GM12865 (cell line): ENCODE results near the gene NTRK1.

Experiments
- DNase-seq: peaks from one replicate; pipeline ENCODE4 v3.0.0; 2010; ENCODE audit warnings: low read depth
- H3K4me3 ChIP-seq: 2 replicates; pipeline ENCODE4 v1.5.1; 2011; ENCODE audit warnings: mild to moderate bottlenecking, low read depth, low read length, control low read depth
- TF ChIP-seq, protein P1 (sequence below): IDR thresholded peaks from 2 replicates; pipeline ENCODE4 v1.5.1; 2011; ENCODE audit warnings: low read length, control low read depth, low read depth, inconsistent platforms; ENCODE audit not compliant: insufficient read depth; ENCODE audit errors: missing control alignments

NTRK1 gene

DNA sequence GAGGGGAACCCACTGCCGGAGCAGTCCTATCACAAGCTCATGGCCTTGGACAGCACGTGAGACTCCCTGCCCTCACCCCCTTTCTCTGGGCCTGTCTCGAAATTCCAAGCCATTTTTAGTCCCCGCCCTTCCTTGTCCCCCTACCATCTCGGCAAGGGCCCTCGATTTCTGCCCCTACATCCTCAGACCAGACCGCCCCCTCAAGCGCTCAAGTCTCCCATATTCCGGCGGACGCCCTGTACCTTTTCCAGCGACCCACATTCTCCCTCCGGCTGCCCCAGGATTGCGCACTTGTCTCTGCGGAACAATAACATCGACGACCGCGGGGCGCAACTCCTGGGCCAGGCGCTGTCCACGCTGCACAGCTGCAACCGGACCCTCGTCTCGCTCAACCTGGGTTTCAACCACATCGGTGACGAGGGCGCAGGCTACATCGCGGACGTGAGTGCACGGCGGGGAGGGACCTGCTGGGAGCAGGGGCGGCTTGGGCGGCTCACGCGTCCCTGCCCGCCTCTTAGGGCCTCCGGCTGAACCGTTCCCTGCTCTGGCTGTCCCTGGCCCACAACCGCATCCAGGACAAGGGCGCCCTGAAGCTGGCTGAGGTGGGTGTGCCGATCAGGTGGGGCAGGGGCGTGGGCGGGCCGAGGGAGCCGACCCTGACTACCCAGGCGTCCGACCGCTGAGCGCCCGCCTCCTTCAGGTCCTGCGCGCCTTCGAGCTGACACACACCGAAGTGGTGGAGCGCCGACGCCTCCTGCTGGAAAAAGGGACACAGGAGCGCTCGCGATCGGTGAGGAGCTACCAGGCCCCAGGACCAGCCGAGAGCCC lies 66.8 kb downstream of the NTRK1 start:
- H3K4me3 ChIP-seq = no peak overlapping the region
- DNase-seq = peak; percentile 68
- TF ChIP-seq, protein P1, sequence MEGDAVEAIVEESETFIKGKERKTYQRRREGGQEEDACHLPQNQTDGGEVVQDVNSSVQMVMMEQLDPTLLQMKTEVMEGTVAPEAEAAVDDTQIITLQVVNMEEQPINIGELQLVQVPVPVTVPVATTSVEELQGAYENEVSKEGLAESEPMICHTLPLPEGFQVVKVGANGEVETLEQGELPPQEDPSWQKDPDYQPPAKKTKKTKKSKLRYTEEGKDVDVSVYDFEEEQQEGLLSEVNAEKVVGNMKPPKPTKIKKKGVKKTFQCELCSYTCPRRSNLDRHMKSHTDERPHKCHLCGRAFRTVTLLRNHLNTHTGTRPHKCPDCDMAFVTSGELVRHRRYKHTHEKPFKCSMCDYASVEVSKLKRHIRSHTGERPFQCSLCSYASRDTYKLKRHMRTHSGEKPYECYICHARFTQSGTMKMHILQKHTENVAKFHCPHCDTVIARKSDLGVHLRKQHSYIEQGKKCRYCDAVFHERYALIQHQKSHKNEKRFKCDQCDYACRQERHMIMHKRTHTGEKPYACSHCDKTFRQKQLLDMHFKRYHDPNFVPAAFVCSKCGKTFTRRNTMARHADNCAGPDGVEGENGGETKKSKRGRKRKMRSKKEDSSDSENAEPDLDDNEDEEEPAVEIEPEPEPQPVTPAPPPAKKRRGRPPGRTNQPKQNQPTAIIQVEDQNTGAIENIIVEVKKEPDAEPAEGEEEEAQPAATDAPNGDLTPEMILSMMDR = peak; percentile 72

DNA sequence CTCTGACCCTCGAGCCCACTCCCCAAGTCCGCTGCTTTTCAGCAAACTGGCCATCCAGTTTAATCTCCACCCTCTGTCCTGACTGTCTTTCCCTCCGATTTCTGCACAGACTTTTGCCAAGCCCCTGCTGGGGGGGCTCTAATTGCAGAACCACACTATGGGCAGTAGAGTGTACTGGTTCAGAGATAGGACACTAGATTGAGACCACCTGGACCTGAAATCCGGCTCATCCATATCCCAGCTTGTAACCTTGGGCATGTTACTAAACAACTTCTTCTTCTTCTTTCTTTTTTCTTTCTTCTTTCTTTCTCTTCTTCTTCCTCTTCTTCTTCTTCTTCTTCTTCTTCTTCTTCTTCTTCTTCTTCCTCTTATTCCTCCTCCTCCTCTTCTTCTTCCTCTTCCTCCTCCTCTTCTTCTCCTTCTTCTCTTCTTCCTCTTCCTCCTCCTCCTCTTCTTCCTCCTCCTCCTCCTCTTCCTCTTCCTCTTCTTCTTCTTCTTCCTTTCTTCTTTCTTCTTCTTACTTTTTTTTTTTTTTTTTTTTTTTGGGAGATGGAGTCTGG lies 67.5 kb downstream of the NTRK1 start:
- no peak overlapping the region for H3K4me3 ChIP-seq
- no peak for DNase-seq
- TF ChIP-seq, protein P1 = no peak

DNA sequence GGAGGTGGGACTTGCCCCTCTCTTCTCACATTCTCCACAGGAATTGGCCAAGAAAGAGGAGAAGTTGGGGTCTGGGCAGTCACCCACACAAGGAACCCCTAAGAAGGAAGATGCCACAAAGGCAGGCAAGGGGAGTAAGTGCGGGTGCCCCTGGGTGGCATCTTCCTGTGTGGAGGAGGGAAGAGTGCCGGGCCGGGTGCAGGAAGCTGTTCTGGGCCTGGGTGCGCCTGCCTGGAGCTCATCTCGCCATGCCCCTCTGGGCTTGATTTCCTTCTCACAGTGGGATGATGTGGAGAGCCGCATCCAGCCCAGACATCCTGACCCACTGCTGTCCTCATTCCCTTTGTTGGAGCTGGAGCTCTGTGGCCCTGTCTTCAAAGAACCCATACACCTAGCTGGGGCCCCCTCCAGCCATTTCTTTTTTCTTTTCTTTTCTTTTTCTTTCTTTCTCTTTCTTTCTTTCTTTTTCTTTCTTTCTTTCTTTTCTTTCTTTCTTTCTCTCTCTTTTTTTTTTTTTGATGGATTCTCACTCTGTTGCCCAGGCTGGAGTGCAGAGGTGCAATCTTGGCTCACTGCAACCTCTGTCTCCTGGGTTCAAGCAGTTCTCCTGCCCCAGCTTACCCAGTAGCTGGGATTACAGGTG lies 69.1 kb downstream of the NTRK1 start:
- no peak overlapping the region for H3K4me3 ChIP-seq
- TF ChIP-seq, protein P1 = no peak
- no peak for DNase-seq

DNA sequence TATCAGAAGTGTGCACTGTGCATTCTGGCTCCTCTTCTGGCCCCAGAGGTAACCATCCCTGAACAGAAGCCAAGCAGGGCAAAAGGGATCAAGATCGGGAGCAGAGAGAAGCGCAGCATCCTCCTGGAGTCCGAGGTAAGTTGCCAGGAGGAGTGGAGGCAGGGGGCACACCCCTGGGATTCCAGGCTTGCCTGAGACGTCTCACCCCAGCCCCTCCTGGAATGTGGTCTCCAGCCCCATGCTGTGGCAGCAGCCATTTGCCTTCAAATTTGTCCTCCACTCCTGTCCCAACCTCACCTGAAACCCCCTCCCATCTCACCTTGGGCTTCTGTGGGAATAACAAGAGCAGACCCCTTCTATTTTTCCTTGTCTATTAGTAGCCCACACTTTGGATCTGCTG lies 69.8 kb downstream of the NTRK1 start:
- no peak for DNase-seq

More for the DNA sequence above, 69.8 kb downstream of the NTRK1 start:
- TF ChIP-seq, protein P1 = no peak
- no peak overlapping the region for H3K4me3 ChIP-seq
